ENCODE data around the gene ANKRD33B. TPM values are rescaled to one million over a fixed set of nuclear protein-coding genes. Genes with fewer than 3 reads are reported as not detected.

The ANKRD33B gene
- total RNA-seq, 4 donors from 2014 or later: 0.70 to 6.6 (median 3.6) TPM

- no peak overlapping the region for H3K4me3 ChIP-seq
- no peak overlapping the region for H3K27ac ChIP-seq
- H3K9me3 ChIP-seq: no peaks in the 10 kb centered on the region
- no peak for TF ChIP-seq POLR2A (IDR thresholded peaks at IDR 0.05)
- TF ChIP-seq CTCF (IDR thresholded peaks at IDR 0.05): no peak
- no peaks in the 10 kb centered on the region for H3K27me3 ChIP-seq
- H3K4me1 ChIP-seq: peaks cover 0 to 6% (median 0%) of the 10 kb centered on the region in 4 donors
- H3K36me3 ChIP-seq: peaks cover 0 to 4% (median 0%) of the 10 kb centered on the region in 3 donors
- DNase-seq: no peak
Measured at GRCh38 chr5:10690460-10691440, 126.9 kb downstream of the ANKRD33B start.

DNA sequence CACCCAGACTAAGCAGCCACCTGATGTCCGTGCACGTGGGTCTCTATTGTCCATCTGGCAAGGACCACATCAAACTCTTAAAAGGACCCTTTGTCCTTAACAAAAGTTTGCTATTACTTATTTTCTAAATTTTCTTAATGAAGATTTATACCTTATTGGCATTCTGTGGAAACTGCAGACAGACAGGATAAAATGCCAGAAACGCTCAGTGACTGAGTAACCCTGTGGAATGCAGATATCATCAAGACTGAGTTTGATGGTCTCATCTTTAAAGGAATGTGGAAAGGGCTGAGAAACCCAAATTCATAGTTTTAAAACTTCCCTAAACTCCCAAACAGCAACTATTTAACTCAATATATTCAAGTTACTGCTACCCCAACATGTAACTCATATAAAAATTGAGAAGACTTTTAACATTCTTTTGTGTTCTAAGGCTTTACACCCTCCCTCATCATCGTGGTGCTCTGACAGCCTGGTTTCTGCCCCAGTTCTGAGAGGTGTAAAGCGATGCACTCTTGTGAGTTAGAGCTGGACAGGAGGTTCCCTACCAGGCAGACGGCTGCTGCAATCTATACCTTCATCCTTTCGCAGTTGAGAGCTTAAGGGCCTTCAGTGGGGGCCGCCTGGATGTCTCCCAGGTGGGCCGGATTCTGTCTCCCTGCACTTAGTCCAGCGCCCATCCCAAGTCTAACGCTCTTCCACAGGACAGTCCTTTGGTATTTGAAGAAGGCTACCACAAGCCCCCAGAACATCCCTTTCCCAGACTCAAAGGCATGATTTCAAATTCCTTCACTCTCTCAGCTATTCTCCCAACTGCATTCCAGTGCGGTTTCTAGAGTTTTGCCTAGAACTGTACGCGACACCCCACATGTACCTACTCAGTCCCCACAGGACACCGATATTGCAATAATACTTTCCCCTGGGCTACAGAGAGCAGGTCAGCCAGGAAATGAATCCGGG, 128.2 kb downstream of the ANKRD33B start:
- Histone ChIP-seq H3K4me1 (peaks cover 0 to 6% (median 0%) of the 10 kb centered on the region in 4 donors), H3K9me3 (no peaks in the 10 kb centered on the region), H3K36me3 (peaks cover 0 to 4% (median 0%) of the 10 kb centered on the region in 3 donors), H3K4me3 (no peak overlapping the region), H3K27me3 (no peaks in the 10 kb centered on the region), H3K27ac (no peak overlapping the region)
- TF ChIP-seq POLR2A (IDR thresholded peaks at IDR 0.05): no peak
- no peak for DNase-seq

GRCh38 chr5:10695055-10695649, 131.3 kb downstream of the ANKRD33B start:
- TF ChIP-seq CTCF (IDR thresholded peaks at IDR 0.05): peak in 5 of 6 experiments; percentile 6 to 77 (median 72)
- TF ChIP-seq POLR2A (IDR thresholded peaks at IDR 0.05): no peak
- DNase-seq: peak; percentile 53 to 85 (median 75)
- Histone ChIP-seq H3K36me3 (no peaks in the 10 kb centered on the region), H3K9me3 (no peaks in the 10 kb centered on the region), H3K27me3 (no peaks in the 10 kb centered on the region), H3K4me1 (peaks cover 0 to 6% (median 0%) of the 10 kb centered on the region in 4 donors), H3K4me3 (no peak overlapping the region), H3K27ac (no peak overlapping the region)

DNA sequence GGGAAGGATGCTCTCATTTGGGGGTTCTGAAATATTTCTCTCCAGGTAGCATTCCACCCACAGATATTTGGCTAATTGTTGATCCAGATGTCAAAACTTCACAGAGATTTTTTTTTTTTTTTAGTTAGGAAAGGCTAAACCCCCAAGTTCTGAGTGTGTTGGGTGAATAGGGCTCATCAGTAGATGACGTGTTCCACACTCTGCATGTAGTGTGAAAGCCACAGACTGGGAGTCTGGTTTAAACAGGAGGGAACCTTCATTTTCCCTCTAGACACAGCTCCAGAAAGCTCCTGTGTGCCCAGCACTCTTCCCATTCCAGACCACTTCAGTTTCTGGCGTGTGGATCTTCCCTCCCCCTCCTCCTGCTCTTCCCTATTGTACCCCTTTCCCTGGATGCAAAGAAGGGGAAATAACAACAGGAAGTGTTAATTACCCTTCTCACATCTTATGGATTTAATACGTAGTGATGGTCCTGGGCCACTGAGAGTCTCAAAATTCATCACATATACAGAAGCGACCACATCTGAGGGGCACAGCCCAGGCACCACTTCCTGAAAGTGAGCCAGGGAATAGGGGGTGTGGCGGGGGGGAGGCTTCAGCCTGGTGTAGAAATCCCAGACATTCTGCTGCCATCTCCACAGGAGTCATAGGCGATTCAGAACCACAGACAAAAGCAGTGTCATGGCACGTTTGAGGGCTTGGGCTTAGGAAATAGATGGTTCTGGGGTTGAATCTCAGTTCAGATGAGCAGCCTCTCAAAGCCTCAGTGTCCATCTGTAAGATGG, 132.1 kb downstream of the ANKRD33B start:
- no peaks in the 10 kb centered on the region for H3K36me3 ChIP-seq
- TF ChIP-seq CTCF (IDR thresholded peaks at IDR 0.05): no peak
- no peak for DNase-seq
- no peaks in the 10 kb centered on the region for H3K9me3 ChIP-seq
- no peak overlapping the region for H3K4me3 ChIP-seq
- H3K4me1 ChIP-seq: peaks cover 0 to 7% (median 6%) of the 10 kb centered on the region in 4 donors
- no peaks in the 10 kb centered on the region for H3K27me3 ChIP-seq
- no peak overlapping the region for H3K27ac ChIP-seq

GRCh38 chr5:10699281-10699874, 135.5 kb downstream of the ANKRD33B start:
- Histone ChIP-seq H3K4me3 (no peak overlapping the region), H3K27me3 (no peaks in the 10 kb centered on the region), H3K4me1 (peaks cover 0 to 14% (median 6%) of the 10 kb centered on the region in 4 donors), H3K27ac (peak overlapping the region in 1 of 4 donors; percentile 38), H3K36me3 (no peaks in the 10 kb centered on the region), H3K9me3 (no peaks in the 10 kb centered on the region)
- DNase-seq: no peak
- TF ChIP-seq POLR2A (IDR thresholded peaks at IDR 0.05) (no peak), CTCF (IDR thresholded peaks at IDR 0.05) (no peak)
